Fibroblast of the aortic adventitia (primary cell): ENCODE measurements around the gene RECK. TPM values are rescaled to one million over a fixed set of nuclear protein-coding genes. Genes with fewer than 3 reads are reported as not detected.

Source experiments
- DNase-seq: peaks from one replicate; pipeline ENCODE4 v3.0.0-alpha.2; 2010; ENCODE audit warnings: low read depth
- H3K4me3 ChIP-seq: 2 replicates; pipeline ENCODE4 v1.5.1; 2011; ENCODE audit warnings: low read depth, mild to moderate bottlenecking, control low read depth, low read length, moderate library complexity
- CTCF ChIP-seq: IDR thresholded peaks from 2 replicates; pipeline ENCODE4 v1.5.1; 2011; ENCODE audit warnings: mild to moderate bottlenecking, low read length, control low read depth, inconsistent platforms; ENCODE audit not compliant: insufficient read depth
- total RNA-seq: library from RNA; depleted of rRNA; stranded (reverse); fragments of >200 nt; gene quantifications from 2 replicates; pipeline ENCODE4 v1.2.3, GENCODE V29; 2012; ENCODE audit warnings: low replicate concordance

Gene RECK
- total RNA-seq, 1 donor: 61.8 TPM

DNA sequence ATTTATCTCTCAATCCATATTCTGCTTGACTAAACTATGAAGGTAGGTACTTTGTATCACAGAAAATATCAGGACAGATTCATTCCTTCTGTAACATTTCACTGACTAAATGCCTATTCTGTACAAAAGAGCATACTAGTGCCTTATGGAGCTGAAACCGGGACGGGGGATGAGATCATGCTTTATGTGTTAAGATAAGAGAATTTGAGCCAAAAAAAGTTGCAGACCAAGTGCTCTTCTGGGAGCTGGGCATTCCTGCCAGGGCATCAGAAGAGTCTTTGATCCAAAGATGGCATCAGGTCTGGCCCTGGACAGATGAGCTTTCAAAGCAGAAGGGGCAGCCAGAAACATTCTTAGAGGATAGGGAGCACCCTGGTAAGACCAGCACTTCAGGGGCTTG lies 72.4 kb downstream of the RECK start:
- peak; percentile 27 for DNase-seq
- no peak for TF ChIP-seq CTCF
- H3K4me3 ChIP-seq: no peak overlapping the region

DNA sequence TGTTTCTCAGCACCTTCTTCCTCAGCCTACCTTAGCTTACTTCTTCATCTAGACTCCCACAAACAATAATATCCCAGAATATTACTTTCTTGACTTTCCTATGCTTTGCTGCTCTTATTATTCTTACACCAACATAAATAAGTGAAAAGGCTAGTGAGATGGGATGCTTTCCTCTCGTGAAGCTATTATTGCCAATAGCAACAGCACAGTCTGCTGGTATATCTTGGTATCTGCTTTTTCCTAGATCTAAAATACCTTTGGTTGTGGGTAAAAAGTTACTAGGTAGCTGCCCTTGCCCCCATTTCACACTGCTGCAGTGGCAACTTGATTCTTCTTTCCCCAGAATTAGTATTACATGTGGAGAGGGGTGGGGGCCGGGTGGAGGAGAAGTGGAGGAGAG lies 73.7 kb downstream of the RECK start:
- no peak overlapping the region for H3K4me3 ChIP-seq
- no peak for DNase-seq
- TF ChIP-seq CTCF: peak; percentile 17

DNA sequence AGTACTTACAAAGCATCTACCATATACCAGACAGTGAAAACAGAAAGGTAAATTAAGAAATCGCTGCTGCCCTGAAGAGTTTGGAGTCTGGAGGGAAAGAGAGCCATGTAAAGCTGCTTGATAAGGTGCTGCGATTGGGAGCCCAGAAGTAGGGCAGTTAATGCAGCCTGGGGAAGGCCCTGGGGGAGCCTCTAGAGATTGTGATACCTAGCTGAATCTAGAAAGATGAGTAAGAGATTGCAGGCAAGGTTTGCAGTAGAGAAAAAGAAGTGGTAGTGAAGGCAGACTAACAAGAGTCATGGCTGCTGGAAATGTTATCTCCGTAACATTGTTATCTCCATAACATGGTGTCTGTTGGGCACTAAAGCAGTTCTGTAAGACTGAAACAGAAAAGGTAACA lies 75.8 kb downstream of the RECK start:
- no peak for TF ChIP-seq CTCF
- no peak overlapping the region for H3K4me3 ChIP-seq
- no peak for DNase-seq

GRCh38 chr9:36113999-36114398 lies 77.3 kb downstream of the RECK start:
- TF ChIP-seq CTCF: no peak
- H3K4me3 ChIP-seq: no peak overlapping the region
- DNase-seq: no peak

DNA sequence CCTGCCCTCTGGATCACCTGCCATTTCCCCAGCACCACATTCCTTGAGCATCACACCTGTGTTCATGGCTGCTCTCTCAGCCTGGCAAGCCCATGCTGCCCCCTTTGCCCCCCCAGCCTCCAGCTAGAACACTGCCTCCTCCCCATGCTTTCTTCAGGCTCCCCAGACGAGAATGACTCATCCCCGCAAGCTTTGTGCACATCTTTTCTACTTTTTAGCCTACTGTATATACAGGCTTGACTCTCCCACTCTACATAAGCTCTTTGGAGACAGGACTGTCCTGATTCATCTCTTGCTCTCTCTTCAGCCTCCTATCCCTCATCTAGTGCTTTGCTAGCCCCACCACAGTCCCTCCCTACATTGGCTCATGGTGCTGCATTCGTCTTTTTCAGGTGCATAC lies 79.9 kb downstream of the RECK start:
- TF ChIP-seq CTCF: no peak
- DNase-seq: no peak

DNA sequence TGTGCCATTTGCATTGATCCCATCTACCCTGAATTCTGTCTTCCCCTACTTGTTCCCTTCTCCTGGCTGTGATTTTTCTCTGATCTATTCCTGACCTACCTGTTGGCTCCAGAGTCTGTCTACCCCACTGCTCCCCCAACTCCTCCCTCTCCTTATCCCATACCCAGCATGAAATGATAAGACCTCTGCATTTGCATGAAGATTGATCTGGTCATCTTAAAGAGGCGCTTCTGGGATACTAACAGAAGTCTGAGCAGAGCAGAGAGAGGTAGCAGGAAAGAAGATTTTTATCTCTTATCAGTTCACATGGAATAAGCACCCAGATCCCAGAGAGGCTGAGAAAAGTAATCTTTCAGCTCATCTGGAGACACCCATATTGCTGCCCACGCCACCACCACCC lies 81.5 kb downstream of the RECK start:
- TF ChIP-seq CTCF: no peak
- no peak overlapping the region for H3K4me3 ChIP-seq
- DNase-seq: no peak

More for the DNA sequence above, 79.9 kb downstream of the RECK start:
- H3K4me3 ChIP-seq: no peak overlapping the region

DNA sequence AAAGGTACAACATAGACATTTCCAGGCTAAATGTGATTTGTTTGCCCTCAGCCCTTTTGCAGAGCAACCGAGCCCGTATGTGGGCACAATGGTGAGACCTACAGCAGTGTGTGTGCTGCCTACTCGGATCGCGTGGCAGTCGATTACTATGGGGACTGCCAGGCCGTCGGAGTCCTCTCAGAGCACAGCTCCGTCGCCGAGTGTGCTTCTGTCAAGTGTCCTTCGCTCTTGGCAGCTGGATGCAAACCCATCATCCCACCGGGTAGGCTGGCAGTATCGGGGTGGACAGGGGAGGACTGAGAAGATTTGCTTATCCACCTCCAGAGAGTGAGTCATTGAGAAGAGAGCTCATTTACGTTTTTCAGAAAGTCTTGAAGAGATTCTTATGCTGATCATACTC lies 82.0 kb downstream of the RECK start:
- no peak overlapping the region for H3K4me3 ChIP-seq
- no peak for DNase-seq
- no peak for TF ChIP-seq CTCF
